ENCODE results near the gene ABCA1. TPM values are rescaled to one million over a fixed set of nuclear protein-coding genes. Genes with fewer than 3 reads are reported as not detected.

Gene ABCA1
- total RNA-seq, 2 donors from 2014 or later: 11.2 to 17.8 TPM

DNA sequence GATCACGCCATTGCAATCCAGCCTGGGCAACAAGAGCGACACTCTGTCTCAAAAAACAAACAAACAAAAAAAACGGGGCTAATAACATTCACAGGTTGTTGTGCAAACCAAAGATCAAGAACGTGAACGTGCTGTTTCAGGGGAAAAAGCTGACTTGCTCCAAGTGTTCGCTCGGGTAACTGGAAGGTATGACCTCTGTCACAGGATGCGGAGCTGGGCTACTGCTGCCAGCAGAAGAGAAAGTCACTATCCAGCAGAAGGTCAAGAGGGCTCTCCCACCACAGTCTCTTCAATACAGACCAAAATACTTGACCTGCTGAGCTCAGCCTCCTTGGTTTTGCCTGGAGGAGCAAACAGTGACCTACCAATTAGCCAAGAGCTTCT, 59.7 kb downstream of the ABCA1 start:
- Histone ChIP-seq H3K9me3 (no peaks in the 10 kb centered on the region), H3K4me1 (no peaks in the 10 kb centered on the region), H3K27me3 (no peaks in the 10 kb centered on the region), H3K9ac (ENCODE audit: low read depth in 2 of 2, low read length in 2 of 2) (no peak overlapping the region), H3K4me3 (no peak overlapping the region), H3K27ac (no peak overlapping the region), H3K36me3 (no peaks in the 10 kb centered on the region)
- intact Hi-C loops (cut with DNase I): no loop called here
- DNase-seq: no peak
- TF ChIP-seq, protein P1, sequence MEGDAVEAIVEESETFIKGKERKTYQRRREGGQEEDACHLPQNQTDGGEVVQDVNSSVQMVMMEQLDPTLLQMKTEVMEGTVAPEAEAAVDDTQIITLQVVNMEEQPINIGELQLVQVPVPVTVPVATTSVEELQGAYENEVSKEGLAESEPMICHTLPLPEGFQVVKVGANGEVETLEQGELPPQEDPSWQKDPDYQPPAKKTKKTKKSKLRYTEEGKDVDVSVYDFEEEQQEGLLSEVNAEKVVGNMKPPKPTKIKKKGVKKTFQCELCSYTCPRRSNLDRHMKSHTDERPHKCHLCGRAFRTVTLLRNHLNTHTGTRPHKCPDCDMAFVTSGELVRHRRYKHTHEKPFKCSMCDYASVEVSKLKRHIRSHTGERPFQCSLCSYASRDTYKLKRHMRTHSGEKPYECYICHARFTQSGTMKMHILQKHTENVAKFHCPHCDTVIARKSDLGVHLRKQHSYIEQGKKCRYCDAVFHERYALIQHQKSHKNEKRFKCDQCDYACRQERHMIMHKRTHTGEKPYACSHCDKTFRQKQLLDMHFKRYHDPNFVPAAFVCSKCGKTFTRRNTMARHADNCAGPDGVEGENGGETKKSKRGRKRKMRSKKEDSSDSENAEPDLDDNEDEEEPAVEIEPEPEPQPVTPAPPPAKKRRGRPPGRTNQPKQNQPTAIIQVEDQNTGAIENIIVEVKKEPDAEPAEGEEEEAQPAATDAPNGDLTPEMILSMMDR (IDR thresholded peaks at IDR 0.05): no peak

DNA sequence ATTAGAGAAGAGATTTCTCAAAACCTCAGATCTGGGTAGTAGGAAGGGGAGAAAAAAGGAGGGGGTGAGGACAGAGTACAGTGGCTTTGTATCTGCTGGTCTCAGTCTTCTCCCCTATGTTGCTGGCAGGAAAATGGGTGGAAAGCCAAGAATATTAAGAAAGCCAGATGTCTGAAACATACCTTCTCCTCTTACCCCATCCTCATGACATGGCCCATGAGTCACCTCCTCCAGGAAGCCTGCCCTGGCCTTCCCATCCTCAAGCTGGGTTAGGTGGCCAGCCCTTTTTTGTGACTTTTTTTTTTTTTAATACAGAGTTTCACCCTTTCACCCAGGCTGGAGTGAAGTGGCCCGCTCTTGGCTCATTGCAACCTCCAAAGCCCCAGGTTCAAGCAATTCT, 61.8 kb downstream of the ABCA1 start:
- Histone ChIP-seq H3K9ac (ENCODE audit: low read depth in 2 of 2, low read length in 2 of 2) (no peak overlapping the region), H3K9me3 (no peaks in the 10 kb centered on the region), H3K4me3 (no peak overlapping the region), H3K36me3 (no peaks in the 10 kb centered on the region), H3K27ac (no peak overlapping the region), H3K27me3 (no peaks in the 10 kb centered on the region), H3K4me1 (no peaks in the 10 kb centered on the region)
- TF ChIP-seq, protein P1 (IDR thresholded peaks at IDR 0.05): no peak
- intact Hi-C loops (cut with DNase I): no loop called here
- no peak for DNase-seq

DNA sequence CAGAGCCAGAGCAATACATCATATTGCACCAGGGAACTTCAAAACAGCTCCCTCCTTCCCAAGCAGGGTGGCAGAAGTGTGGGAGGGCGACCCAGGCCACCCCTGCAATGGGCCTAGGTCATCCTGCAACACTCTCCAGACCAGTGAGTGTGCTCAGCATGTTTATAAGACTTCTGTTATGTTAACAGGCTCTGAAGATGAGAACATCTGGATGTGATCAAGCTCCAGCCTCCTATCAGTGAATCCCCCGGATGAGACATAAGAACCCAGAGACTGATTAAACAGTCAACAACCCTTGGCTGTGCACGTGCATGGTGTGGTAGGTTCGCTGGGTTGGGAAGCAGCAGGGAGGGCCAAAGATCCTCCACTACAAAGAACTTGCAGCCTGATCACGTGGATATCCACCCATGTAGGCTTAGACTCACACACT, 63.3 kb downstream of the ABCA1 start:
- H3K4me1 ChIP-seq: no peaks in the 10 kb centered on the region
- H3K27ac ChIP-seq: peak overlapping the region; percentile 28
- TF ChIP-seq, protein P1 (IDR thresholded peaks at IDR 0.05): no peak
- no peak overlapping the region for H3K4me3 ChIP-seq
- H3K27me3 ChIP-seq: no peaks in the 10 kb centered on the region
- no peaks in the 10 kb centered on the region for H3K36me3 ChIP-seq
- H3K9ac ChIP-seq (ENCODE audit: low read depth in 2 of 2, low read length in 2 of 2): no peak overlapping the region
- no peaks in the 10 kb centered on the region for H3K9me3 ChIP-seq
- intact Hi-C loops (cut with DNase I): loop anchor here (5.0 kb wide), 2 partner anchors 63 to 553 kb away; partner anchors contain the start of gene ABCA1
- no peak for DNase-seq

DNA sequence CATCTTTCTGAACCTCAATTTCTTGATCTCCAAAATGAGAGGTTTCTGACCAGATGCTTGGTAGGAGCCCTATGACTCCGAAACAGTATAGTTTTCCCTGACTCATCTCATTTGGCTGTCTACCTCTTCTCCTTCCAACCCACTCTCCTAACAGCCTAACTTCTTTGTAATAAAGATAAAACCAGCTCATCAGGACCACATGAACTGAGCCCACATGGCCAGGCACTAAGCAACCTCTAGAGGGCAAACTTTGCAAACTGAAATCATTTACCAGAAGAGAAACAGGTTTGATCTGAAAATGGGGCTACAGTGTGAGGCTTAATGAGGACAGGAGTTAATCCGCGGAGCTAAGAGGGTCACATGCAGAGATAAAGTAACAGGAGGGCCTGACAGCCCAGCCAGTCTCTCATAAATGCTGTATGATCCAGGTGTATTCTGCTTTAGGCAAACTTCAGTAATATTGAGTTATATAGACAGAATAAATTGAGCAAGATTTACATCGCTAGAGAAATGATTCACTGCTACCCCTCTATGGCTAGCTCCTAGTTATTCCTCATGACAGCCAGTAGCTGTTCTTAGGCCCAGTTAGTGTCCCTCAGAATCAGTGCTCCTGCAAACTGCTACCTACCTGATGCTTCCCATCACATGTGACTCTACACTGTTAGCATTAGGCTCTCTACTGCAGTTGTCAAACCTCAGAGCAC, 64.6 kb downstream of the ABCA1 start:
- H3K9me3 ChIP-seq: no peaks in the 10 kb centered on the region
- H3K27me3 ChIP-seq: no peaks in the 10 kb centered on the region
- peak overlapping the region; percentile 28 for H3K27ac ChIP-seq
- H3K36me3 ChIP-seq: no peaks in the 10 kb centered on the region
- no peak overlapping the region for H3K4me3 ChIP-seq
- peak overlapping the region in 1 of 2 donors; percentile 14 for H3K9ac ChIP-seq (ENCODE audit: low read depth in 2 of 2, low read length in 2 of 2)
- peak; percentile 47 for DNase-seq
- TF ChIP-seq, protein P1 (IDR thresholded peaks at IDR 0.05): peak; percentile 73
- intact Hi-C loops (cut with DNase I): loop anchor here (2.0 to 5.0 kb wide), 3 partner anchors 64 to 554 kb away; partner anchors contain the start of gene ABCA1
- H3K4me1 ChIP-seq: no peaks in the 10 kb centered on the region

DNA sequence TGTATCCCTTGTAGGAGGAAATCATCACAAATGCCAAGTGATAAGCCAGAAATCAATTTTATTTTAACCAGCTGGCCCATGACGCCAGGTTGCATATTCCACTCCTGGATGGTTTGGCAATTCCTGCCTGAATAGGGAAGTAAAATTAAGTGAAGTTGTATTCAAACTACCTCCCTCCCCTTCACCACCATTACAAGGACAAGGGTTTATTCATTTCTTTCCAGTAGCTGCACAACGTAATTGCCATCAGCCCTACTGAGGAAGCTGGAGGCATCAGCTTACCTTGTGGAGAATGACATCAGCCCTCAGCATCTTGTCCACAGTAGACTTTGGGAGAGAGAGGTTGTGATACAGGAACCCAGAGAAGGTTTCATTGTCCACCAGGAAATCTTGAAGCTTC, 66.6 kb downstream of the ABCA1 start:
- Histone ChIP-seq H3K9me3 (no peaks in the 10 kb centered on the region), H3K4me1 (no peaks in the 10 kb centered on the region), H3K27me3 (no peaks in the 10 kb centered on the region), H3K9ac (ENCODE audit: low read depth in 2 of 2, low read length in 2 of 2) (no peak overlapping the region), H3K36me3 (no peaks in the 10 kb centered on the region), H3K27ac (peak overlapping the region; percentile 3), H3K4me3 (no peak overlapping the region)
- no peak for DNase-seq
- TF ChIP-seq, protein P1 (IDR thresholded peaks at IDR 0.05): no peak
- intact Hi-C loops (cut with DNase I): loop anchor here (5.0 kb wide), 2 partner anchors 66 to 556 kb away; partner anchors contain the start of gene ABCA1

Measured in colonic mucosa (tissue), 4 donors.